GM13976 (cell line): ENCODE data around the gene RIOK1.

Experiments
- DNase-seq: peaks from one replicate; pipeline ENCODE4 v3.0.0; 2012; ENCODE audit warnings: low spot score
- CTCF ChIP-seq: IDR thresholded peaks from 2 replicates; pipeline ENCODE4 v1.5.1; 2012; ENCODE audit warnings: borderline replicate concordance, mild to moderate bottlenecking; ENCODE audit not compliant: insufficient read depth; ENCODE audit errors: extremely low read depth, missing control alignments, control extremely low read depth
- in situ Hi-C: fragments of 300-500 bp; cut with MboI; formaldehyde crosslinking; loops from one replicate; pipeline ENCODE4 v1.12.0; 2022; ENCODE audit warnings: low sequenced_read_pairs, mixed read lengths, inconsistent platforms; ENCODE audit not compliant: unreplicated experiment

The RIOK1 gene

GRCh38 chr6:7431313-7431673 is 41.7 kb downstream of the RIOK1 start:
- TF ChIP-seq CTCF = no peak
- DNase-seq = no peak
- in situ Hi-C loops = no loop called here

GRCh38 chr6:7431674-7432390 is 42.2 kb downstream of the RIOK1 start:
- no peak for DNase-seq
- no peak for TF ChIP-seq CTCF
- in situ Hi-C loops = no loop called here

GRCh38 chr6:7432391-7433120 is 42.9 kb downstream of the RIOK1 start:
- DNase-seq = no peak
- in situ Hi-C loops = no loop called here
- no peak for TF ChIP-seq CTCF

- no peak for DNase-seq
- TF ChIP-seq CTCF = no peak
- in situ Hi-C loops = no loop called here
Observed at GRCh38 chr6:7433121-7433617, 43.6 kb downstream of the RIOK1 start.

GRCh38 chr6:7434672-7435071 is 45.1 kb downstream of the RIOK1 start:
- in situ Hi-C loops = no loop called here
- no peak for DNase-seq
- TF ChIP-seq CTCF = no peak

- DNase-seq = no peak
- no peak for TF ChIP-seq CTCF
- in situ Hi-C loops = no loop called here
Observed at GRCh38 chr6:7438011-7438410, 48.4 kb downstream of the RIOK1 start.
